PC-3 (cell line): Measurements from ENCODE around the gene FUT1.

Experiments used
- CTCF ChIP-seq: fragments of 300-600 bp; sonication (generic); conservative IDR thresholded peaks from 2 replicates; pipeline ENCODE4 v1.5.1; 2017; ENCODE audit warnings: antibody characterized with exemption, low read depth, mild to moderate bottlenecking, low read length
- EZH2 ChIP-seq: fragments of 300-600 bp; sonication (generic); IDR thresholded peaks from one replicate; pipeline ENCODE4 v1.6.1; 2017; ENCODE audit warnings: antibody characterized with exemption, mild to moderate bottlenecking, low read length; ENCODE audit not compliant: unreplicated experiment
- EZH2phosphoT487 ChIP-seq: fragments of 300-600 bp; sonication (generic); IDR thresholded peaks from 2 replicates; pipeline ENCODE4 v1.6.1; 2018; ENCODE audit warnings: mild to moderate bottlenecking, antibody characterized with exemption, low read length, borderline replicate concordance

- no peak for TF ChIP-seq CTCF
- no peak for TF ChIP-seq EZH2
- no peak for TF ChIP-seq EZH2phosphoT487
Measured at GRCh38 chr19:48760504-48761205, 8.2 kb upstream of the FUT1 start.
